A673 (cell line): ENCODE results near the gene YTHDF1. TPM values are rescaled to one million over a fixed set of nuclear protein-coding genes. Genes with fewer than 3 reads are reported as not detected.

Source experiments
- BruUV-seq: library from RNA; stranded (reverse); fragments of 400-500 nt; replicated peaks from 2 replicates; lab custom pipeline; 2021; lab: Mats Ljungman, UMichigan
- CTCF ChIA-PET: fragments of 300-600 bp; sonication (Branson Sonifier 250); formaldehyde crosslinking; loops from one replicate; lab custom pipeline; 2022; ENCODE audit warnings: antibody characterized with exemption; lab: Charles Lee
- POLR2A ChIA-PET: fragments of 300-600 bp; sonication (Branson Sonifier 250); formaldehyde crosslinking; loops from one replicate; lab custom pipeline; 2022; ENCODE audit warnings: antibody characterized with exemption; ENCODE audit not compliant: low non-redundant PET; lab: Charles Lee
- DNase-seq: peaks from one replicate; pipeline ENCODE4 v3.0.0-alpha.2; 2015; ENCODE audit warnings: low spot score
- H3K27ac ChIP-seq: fragments of 200-600 bp; sonication (generic); 2 replicates; pipeline ENCODE4 v1.5.1; 2016; ENCODE audit warnings: mixed run types, low read depth, mild to moderate bottlenecking, mixed read lengths, antibody characterized with exemption, low read length; ENCODE audit not compliant: poor library complexity, severe bottlenecking
- H3K27me3 ChIP-seq: fragments of 200-600 bp; sonication (generic); replicated peaks from 2 replicates; pipeline ENCODE4 v1.6.1; 2017; ENCODE audit warnings: mixed run types, low read depth, mild to moderate bottlenecking, mixed read lengths, antibody characterized with exemption, low read length; ENCODE audit not compliant: insufficient read depth, poor library complexity
- H3K36me3 ChIP-seq: fragments of 200-600 bp; sonication (generic); 2 replicates; pipeline ENCODE4 v1.6.1; 2016; ENCODE audit warnings: mixed run types, mild to moderate bottlenecking, mixed read lengths, antibody characterized with exemption, low read length; ENCODE audit not compliant: insufficient read depth, poor library complexity, severe bottlenecking
- H3K4me1 ChIP-seq: fragments of 200-600 bp; sonication (generic); 2 replicates; pipeline ENCODE4 v1.6.1; 2017; ENCODE audit warnings: mixed run types, mild to moderate bottlenecking, mixed read lengths, antibody characterized with exemption, low read length; ENCODE audit not compliant: insufficient read depth, poor library complexity, severe bottlenecking
- H3K4me3 ChIP-seq: fragments of 200-600 bp; sonication (generic); 2 replicates; pipeline ENCODE4 v1.5.1; 2016; ENCODE audit warnings: low read depth, mixed run types, mild to moderate bottlenecking, mixed read lengths, low read length; ENCODE audit not compliant: poor library complexity, severe bottlenecking
- H3K9me3 ChIP-seq: fragments of 200-600 bp; sonication (generic); 2 replicates; pipeline ENCODE4 v1.6.1; 2016; ENCODE audit warnings: mixed run types, low read depth, mild to moderate bottlenecking, mixed read lengths, antibody characterized with exemption, low read length; ENCODE audit not compliant: poor library complexity, severe bottlenecking
- CTCF ChIP-seq: fragments of 300-800, 200-600 bp; sonication (generic); conservative IDR thresholded peaks from 2 replicates; pipeline ENCODE4 v1.5.1; 2017; ENCODE audit warnings: low read depth, mild to moderate bottlenecking, antibody characterized with exemption, low read length, moderate library complexity, mixed read lengths
- EZH2 ChIP-seq: fragments of 200-600 bp; sonication (generic); IDR thresholded peaks from 2 replicates; pipeline ENCODE4 v1.6.1; 2017; ENCODE audit warnings: borderline replicate concordance, low read depth, mild to moderate bottlenecking, mixed read lengths, antibody characterized with exemption, low read length; ENCODE audit not compliant: poor library complexity, severe bottlenecking
- intact Hi-C: fragments of 100-400 bp; cut with micrococcal nuclease; formaldehyde crosslinking; loops from one replicate; pipeline ENCODE4 v1.10.0; 2022; ENCODE audit not compliant: unreplicated experiment
- total RNA-seq: library from RNA; stranded (reverse); gene quantifications from 2 replicates; pipeline ENCODE4 v1.2.3, GENCODE V29; 2021

The YTHDF1 gene
- total RNA-seq, 1 experiment from 2014 or later, result 52.4 TPM

GRCh38 chr20:63189322-63189642, 26.6 kb downstream of the YTHDF1 start:
- BruUV-seq, result no TSS peak
- intact Hi-C loops, result no loop called here
- ChIA-PET POLR2A (no interaction called here), CTCF (no interaction called here)
- Histone ChIP-seq H3K4me3 (no peak overlapping the region), H3K27me3 (no peaks in the 10 kb centered on the region), H3K27ac (no peak overlapping the region), H3K36me3 (no peaks in the 10 kb centered on the region), H3K9me3 (no peaks in the 10 kb centered on the region), H3K4me1 (no peaks in the 10 kb centered on the region)
- TF ChIP-seq EZH2 (no peak), CTCF (no peak)
- DNase-seq, result no peak

- intact Hi-C loops, result no loop called here
- CTCF ChIA-PET, result no interaction called here
These were observed 27.1 kb downstream of the YTHDF1 start for GRCh38 chr20:63188641-63189321.

GRCh38 chr20:63188159-63188442, 27.8 kb downstream of the YTHDF1 start:
- intact Hi-C loops, result no loop called here
- H3K4me3 ChIP-seq, result no peak overlapping the region
- H3K27me3 ChIP-seq, result no peaks in the 10 kb centered on the region
- no peak overlapping the region for H3K27ac ChIP-seq
- ChIA-PET POLR2A (no interaction called here), CTCF (no interaction called here)
- TF ChIP-seq EZH2 (no peak), CTCF (no peak)
- no peak for DNase-seq
- H3K36me3 ChIP-seq, result no peaks in the 10 kb centered on the region
- no peaks in the 10 kb centered on the region for H3K4me1 ChIP-seq
- no peaks in the 10 kb centered on the region for H3K9me3 ChIP-seq
- BruUV-seq, result no TSS peak

More at GRCh38 chr20:63188641-63189321, 27.1 kb downstream of the YTHDF1 start:
- DNase-seq, result no peak
- H3K36me3 ChIP-seq, result no peaks in the 10 kb centered on the region
- no peak overlapping the region for H3K27ac ChIP-seq
- no peaks in the 10 kb centered on the region for H3K9me3 ChIP-seq
- no peaks in the 10 kb centered on the region for H3K27me3 ChIP-seq
- POLR2A ChIA-PET, result no interaction called here
- no peaks in the 10 kb centered on the region for H3K4me1 ChIP-seq
- no TSS peak for BruUV-seq
- no peak overlapping the region for H3K4me3 ChIP-seq
- TF ChIP-seq CTCF, result no peak
- no peak for TF ChIP-seq EZH2
